Ovary (tissue), 9 donors: ENCODE data around the gene ZIK1. TPM values are rescaled to one million over a fixed set of nuclear protein-coding genes. Genes with fewer than 3 reads are reported as not detected.

Experiments
- DNase-seq, 5 donors: peaks; one replicate each; pipeline ENCODE4 v3.0.0-alpha.2; 2019 to 2020
- H3K27ac ChIP-seq, 2 donors: fragments of 200-600 bp; one replicate each; pipeline versions ENCODE4 v1.5.1 to v1.8.0; 2019 to 2022
- H3K27me3 ChIP-seq: fragments of 200-600 bp; one replicate; pipeline ENCODE4 v1.8.0; 2022
- H3K36me3 ChIP-seq: fragments of 200-600 bp; sonication (generic); one replicate; pipeline ENCODE4 v1.5.1; 2019
- H3K4me1 ChIP-seq: one replicate; pipeline ENCODE4 v1.8.1; 2013; ENCODE audit warnings: mild to moderate bottlenecking, moderate library complexity; ENCODE audit not compliant: insufficient read depth
- H3K4me3 ChIP-seq: fragments of 200-600 bp; sonication (generic); one replicate; pipeline ENCODE4 v1.5.1; 2017
- H3K9me3 ChIP-seq, 2 donors: fragments of 200-600 bp in 1 of 2; sonication (generic) in 1 of 2; one replicate each; pipeline versions ENCODE4 v1.5.1 to v1.8.1; 2013 to 2019; ENCODE audit warnings: mild to moderate bottlenecking in 1 of 2, moderate library complexity in 1 of 2
- EP300 ChIP-seq: sonication (generic); formaldehyde crosslinking; IDR thresholded peaks from one replicate; pipeline ENCODE4 v1.6.1; 2017; ENCODE audit warnings: antibody characterized with exemption
- POLR2A ChIP-seq: fragments of 450-650 bp; IDR thresholded peaks from one replicate; pipeline ENCODE4 v1.6.1; 2017; ENCODE audit warnings: antibody characterized with exemption, mild to moderate bottlenecking, moderate library complexity
- WGBS, 3 donors: extraction: QIAGEN DNeasy Blood & Tissue Kit in 1 of 3; methylation state at CpG; one replicate each; pipeline versions ENCODE4 v1.1.5 to v1.1.7; 2013 to 2017; 5-methylcytosine and 5-hydroxymethylcytosine counted together
- intact Hi-C, 4 donors: fragments of 100-400 bp; cut with DNase I; formaldehyde crosslinking; loops; one replicate each; pipeline versions ENCODE4 v1.11.0 to v1.15.1; 2022 to 2023
- polyA plus RNA-seq, 2 donors: library from polyadenylated mRNA; stranded (reverse); fragments of 200-250 nt in 1 of 2; fragments of 350-450 nt in 1 of 2; fragmentation: Illumina TruSeq in 1 of 2; extraction: RNeasy Lipid Tissue Mini Kit (QIAGEN cat#74804) in 1 of 2; gene quantifications; one replicate each; pipeline ENCODE4 v1.2.3, GENCODE V29; 2013 to 2014
- total RNA-seq, 7 donors: library from RNA; depleted of rRNA in 2 of 7; stranded (reverse); fragments of >200 nt in 2 of 7; fragmentation: NEBNext Ultra II Directional in 3 of 7; extraction: Animal tissue kit (Norgen Biotek cat#: 25700) in 3 of 7; gene quantifications; one replicate each; pipeline versions ENCODE4 v1.1.0 to v1.2.4, GENCODE V29; 2016 to 2023
- TF ChIP-seq, protein P1 (sequence below), 3 donors: fragments of 450-650 bp in 2 of 3; fragments of 200-600 bp in 1 of 3; IDR thresholded peaks; one replicate each; pipeline versions ENCODE4 v1.5.1 to v1.8.0; 2016 to 2022; ENCODE audit warnings: antibody characterized with exemption in 3 of 3, mild to moderate bottlenecking in 1 of 3
- donor health status: DM: no; HTN: no; CAD: no; lungs with moderate emphysema.
- donor health status: DM: no; HTN: no; CAD: no.
- donor health status: Bipolar disorder and iron deficiency.
- donor health status: DM: yes; HTN: yes; CAD: no.
- donor health status: DM: no; HTN: no; CAD: no.
- donor health status: DM: yes; HTN: yes; CAD: no.

The ZIK1 gene
- total and polyA plus RNA-seq, 9 donors, result 3.4 to 10.2 (median 7.3) TPM

DNA sequence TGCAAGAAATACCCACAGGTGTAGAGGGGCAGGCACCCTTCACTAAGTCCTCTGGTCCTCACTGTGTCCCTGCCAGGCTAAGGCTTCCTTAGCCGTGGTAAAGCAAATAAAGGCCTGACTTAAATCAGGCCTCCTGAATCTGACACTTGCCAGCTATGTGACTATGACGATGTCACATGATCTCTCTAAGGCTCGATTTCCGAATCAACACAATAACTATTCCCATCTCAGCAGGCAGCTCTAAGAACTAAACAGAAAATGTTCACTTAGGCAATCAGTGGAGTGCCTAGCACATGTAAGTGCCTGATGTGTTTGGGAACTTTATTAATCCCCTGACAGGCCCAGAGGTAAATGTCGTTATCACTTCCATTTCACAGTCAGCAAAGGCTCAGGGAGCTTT, 26.3 kb upstream of the ZIK1 start:
- Histone ChIP-seq H3K4me1 (peaks cover 6% of the 10 kb centered on the region), H3K36me3 (no peaks in the 10 kb centered on the region), H3K9me3 (peaks cover 0 to 41% of the 10 kb centered on the region in 2 donors), H3K4me3 (no peak overlapping the region), H3K27ac (no peak overlapping the region), H3K27me3 (no peaks in the 10 kb centered on the region)
- TF ChIP-seq EP300 (no peak), POLR2A (no peak)
- TF ChIP-seq, protein P1, sequence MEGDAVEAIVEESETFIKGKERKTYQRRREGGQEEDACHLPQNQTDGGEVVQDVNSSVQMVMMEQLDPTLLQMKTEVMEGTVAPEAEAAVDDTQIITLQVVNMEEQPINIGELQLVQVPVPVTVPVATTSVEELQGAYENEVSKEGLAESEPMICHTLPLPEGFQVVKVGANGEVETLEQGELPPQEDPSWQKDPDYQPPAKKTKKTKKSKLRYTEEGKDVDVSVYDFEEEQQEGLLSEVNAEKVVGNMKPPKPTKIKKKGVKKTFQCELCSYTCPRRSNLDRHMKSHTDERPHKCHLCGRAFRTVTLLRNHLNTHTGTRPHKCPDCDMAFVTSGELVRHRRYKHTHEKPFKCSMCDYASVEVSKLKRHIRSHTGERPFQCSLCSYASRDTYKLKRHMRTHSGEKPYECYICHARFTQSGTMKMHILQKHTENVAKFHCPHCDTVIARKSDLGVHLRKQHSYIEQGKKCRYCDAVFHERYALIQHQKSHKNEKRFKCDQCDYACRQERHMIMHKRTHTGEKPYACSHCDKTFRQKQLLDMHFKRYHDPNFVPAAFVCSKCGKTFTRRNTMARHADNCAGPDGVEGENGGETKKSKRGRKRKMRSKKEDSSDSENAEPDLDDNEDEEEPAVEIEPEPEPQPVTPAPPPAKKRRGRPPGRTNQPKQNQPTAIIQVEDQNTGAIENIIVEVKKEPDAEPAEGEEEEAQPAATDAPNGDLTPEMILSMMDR (IDR thresholded peaks at IDR 0.05), result no peak
- WGBS, 3 donors, result 89 to 95% (median 92%) methylated on average over 5 of the region's 5 CpGs
- intact Hi-C loops, result no loop called here
- no peak for DNase-seq

DNA sequence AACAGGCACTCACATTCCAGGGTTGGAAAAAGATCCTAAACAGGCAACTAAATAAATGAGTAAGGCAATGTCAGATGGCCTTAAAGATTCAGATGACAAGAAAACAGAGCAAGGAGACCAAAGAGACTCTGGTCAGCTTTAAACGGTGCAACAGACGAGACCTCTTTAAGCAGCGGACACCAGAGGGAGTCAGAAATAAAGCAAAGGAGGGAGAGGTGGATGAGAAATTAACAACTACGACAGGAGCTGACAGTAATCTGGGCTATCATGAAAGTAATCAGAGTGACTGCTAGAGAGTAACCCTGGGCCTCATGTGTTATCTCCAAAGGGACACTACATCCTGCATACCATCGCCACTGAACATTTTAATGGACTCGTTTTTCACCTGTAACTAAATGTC, 25.4 kb upstream of the ZIK1 start:
- peaks cover 6% of the 10 kb centered on the region for H3K4me1 ChIP-seq
- peaks cover 0 to 32% of the 10 kb centered on the region in 2 donors for H3K9me3 ChIP-seq
- no peaks in the 10 kb centered on the region for H3K36me3 ChIP-seq
- intact Hi-C loops, result no loop called here
- no peak for DNase-seq
- TF ChIP-seq EP300, result no peak
- TF ChIP-seq, protein P1 (IDR thresholded peaks at IDR 0.05), result no peak
- no peak for TF ChIP-seq POLR2A
- H3K27me3 ChIP-seq, result no peaks in the 10 kb centered on the region
- peak overlapping the region; percentile 73 for H3K4me3 ChIP-seq
- H3K27ac ChIP-seq, result no peak overlapping the region
- WGBS, 3 donors, result 26 to 31% (median 30%) methylated on average over 6 of the region's 6 CpGs

DNA sequence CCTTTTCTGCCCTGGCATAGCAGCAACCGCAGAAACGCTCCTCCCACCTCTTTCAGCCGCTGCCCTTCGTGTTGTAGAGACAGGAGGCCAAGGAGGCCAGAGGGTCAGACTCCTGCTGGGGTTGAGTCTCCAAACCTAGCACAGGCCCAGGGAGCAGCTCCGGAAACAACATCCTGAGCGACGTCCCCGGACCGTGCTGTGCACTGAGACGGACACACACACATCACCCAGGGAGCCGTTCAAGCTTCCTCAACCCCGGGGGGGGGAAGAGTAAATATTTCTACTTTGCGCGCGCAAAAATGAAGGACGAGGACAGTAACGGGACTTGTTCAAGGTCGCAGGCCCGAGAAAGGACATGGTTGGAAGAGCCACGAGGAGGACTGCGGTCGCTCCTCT, 24.9 kb upstream of the ZIK1 start:
- Histone ChIP-seq H3K27me3 (no peaks in the 10 kb centered on the region), H3K4me1 (peaks cover 6% of the 10 kb centered on the region), H3K9me3 (peaks cover 0 to 28% of the 10 kb centered on the region in 2 donors), H3K4me3 (peak overlapping the region; percentile 73), H3K27ac (peak overlapping the region; percentile 9 to 52), H3K36me3 (no peaks in the 10 kb centered on the region)
- no peak for TF ChIP-seq POLR2A
- no peak for TF ChIP-seq EP300
- TF ChIP-seq, protein P1 (IDR thresholded peaks at IDR 0.05), result no peak
- 0% methylated on average over 21 to 22 of the region's 22 CpGs for WGBS, 3 donors
- peak in 2 of 5 donors; percentile 30 to 38 for DNase-seq
- intact Hi-C loops, result no loop called here

DNA sequence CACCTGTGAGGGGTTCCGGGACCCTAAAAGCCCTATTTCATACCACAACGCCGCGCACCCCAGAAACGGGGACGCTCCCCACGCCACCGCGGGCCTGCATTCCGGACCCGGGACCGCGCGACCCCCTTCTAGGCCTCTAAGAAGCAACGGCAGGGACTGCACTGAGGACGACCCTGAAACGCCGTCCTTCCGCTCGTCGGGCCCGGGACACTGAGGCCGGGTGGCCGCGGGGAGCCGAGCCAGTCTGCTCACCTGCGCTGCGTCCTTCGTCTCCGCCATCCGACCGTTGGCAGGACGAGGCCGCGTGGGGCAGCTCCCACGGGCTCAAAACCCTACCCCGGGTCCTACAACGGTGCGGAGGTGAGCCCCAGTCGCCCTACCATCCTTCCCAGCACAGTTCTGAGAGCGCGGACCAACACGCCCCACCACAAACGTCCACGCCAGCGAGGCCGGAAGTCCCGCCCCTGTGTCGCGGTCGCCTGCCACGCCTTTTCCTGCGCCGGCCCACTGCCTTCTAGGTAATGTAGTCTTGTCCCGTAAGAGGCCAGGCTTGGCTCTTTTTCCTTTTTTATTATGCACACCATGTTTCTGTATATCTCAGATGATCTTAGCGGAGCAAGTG, 24.4 kb upstream of the ZIK1 start, which contains the start of gene ZNF550:
TSS of gene ZNF550 (minus strand) at position 460 of the 622 bp plus-strand sequence. CDS start at position 279, 181 bp downstream.
- TF ChIP-seq, protein P1 (IDR thresholded peaks at IDR 0.05), result no peak
- TF ChIP-seq POLR2A, result peak; percentile 42
- no peak for TF ChIP-seq EP300
- no peaks in the 10 kb centered on the region for H3K27me3 ChIP-seq
- H3K4me1 ChIP-seq, result peaks cover 6% of the 10 kb centered on the region
- H3K9me3 ChIP-seq, result peaks cover 0 to 23% of the 10 kb centered on the region in 2 donors
- peak within 1 kb of the TSS; percentile 9 to 52 for H3K27ac ChIP-seq
- H3K36me3 ChIP-seq, result no peaks in the 10 kb centered on the region
- H3K4me3 ChIP-seq, result peak within 1 kb of the TSS; percentile 73
- peak; percentile 88 to 93 (median 91) for DNase-seq
- 0% methylated on average over 37 to 56 of the region's 56 CpGs for WGBS, 3 donors
- intact Hi-C loops, result no loop called here
